ENCODE measurements around the gene B4GALNT4.
A peak's percentile ranks its signal among the peaks of the same experiment; 100 is the strongest.
"Not testable (repeated sequence)": the region's sequence is repeated elsewhere in the genome, so short reads cannot be mapped to it uniquely, and the experiment has no call there.

The B4GALNT4 gene

DNA sequence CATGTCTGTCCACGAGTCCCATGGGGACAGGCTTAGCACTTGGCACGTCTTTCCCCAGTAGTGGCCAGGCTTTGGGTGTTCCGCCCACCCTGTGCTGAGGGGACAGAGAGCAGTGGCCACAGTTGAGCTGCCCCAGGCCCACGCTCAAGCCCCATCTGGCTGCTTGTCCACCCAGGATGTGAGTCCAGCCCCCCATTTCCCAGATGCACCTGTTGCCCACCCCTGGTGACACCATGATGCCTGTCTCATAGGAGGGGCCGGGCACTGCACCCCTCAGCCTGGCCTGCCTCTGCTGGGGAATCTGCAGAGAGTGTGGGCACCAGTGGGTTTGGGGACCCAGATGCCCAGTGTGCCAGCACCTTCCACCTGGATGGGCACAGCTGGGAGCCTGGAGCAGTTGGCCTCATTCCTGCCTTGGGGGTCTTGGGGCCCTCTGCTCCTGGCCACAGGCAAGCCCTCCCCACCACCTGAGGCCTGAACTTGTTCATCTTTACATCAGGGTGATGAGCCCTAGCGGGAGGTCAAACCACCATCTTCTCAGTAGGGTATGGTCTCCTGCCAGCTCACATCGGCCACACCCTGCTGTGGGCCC, 39.8 kb downstream of the B4GALNT4 start:
- no peak for TF ChIP-seq POLR2AphosphoS5 (IDR thresholded peaks at IDR 0.05; ENCODE audit: low read depth, low read length)
- no peak for TF ChIP-seq POU2F2 (IDR thresholded peaks at IDR 0.05; ENCODE audit: low read depth, low read length)
- no peak for TF ChIP-seq TAF1 (IDR thresholded peaks at IDR 0.05; ENCODE audit: low read depth, low read length)
- TF ChIP-seq POLR2A (IDR thresholded peaks at IDR 0.05; ENCODE audit: low read depth, low read length) = no peak
- TF ChIP-seq PAX5 (IDR thresholded peaks at IDR 0.05; ENCODE audit: insufficient read depth, low read length, severe bottlenecking) = no peak
- no peak for TF ChIP-seq SPI1 (IDR thresholded peaks at IDR 0.05; ENCODE audit: low read depth, low read length)
- no peak for FAIRE-seq
- DNase-seq (ENCODE audit: insufficient read length, low spot score) = no peak

GRCh38 chr11:409600-410483, 40.5 kb downstream of the B4GALNT4 start:
- no peak for TF ChIP-seq POLR2AphosphoS5 (IDR thresholded peaks at IDR 0.05; ENCODE audit: low read depth, low read length)
- no peak for TF ChIP-seq TAF1 (IDR thresholded peaks at IDR 0.05; ENCODE audit: low read depth, low read length)
- no peak for TF ChIP-seq PAX5 (IDR thresholded peaks at IDR 0.05; ENCODE audit: insufficient read depth, low read length, severe bottlenecking)
- no peak for TF ChIP-seq POU2F2 (IDR thresholded peaks at IDR 0.05; ENCODE audit: low read depth, low read length)
- TF ChIP-seq SPI1 (IDR thresholded peaks at IDR 0.05; ENCODE audit: low read depth, low read length) = no peak
- TF ChIP-seq POLR2A (IDR thresholded peaks at IDR 0.05; ENCODE audit: low read depth, low read length) = no peak
- FAIRE-seq = no peak
- no peak for DNase-seq (ENCODE audit: insufficient read length, low spot score)

DNA sequence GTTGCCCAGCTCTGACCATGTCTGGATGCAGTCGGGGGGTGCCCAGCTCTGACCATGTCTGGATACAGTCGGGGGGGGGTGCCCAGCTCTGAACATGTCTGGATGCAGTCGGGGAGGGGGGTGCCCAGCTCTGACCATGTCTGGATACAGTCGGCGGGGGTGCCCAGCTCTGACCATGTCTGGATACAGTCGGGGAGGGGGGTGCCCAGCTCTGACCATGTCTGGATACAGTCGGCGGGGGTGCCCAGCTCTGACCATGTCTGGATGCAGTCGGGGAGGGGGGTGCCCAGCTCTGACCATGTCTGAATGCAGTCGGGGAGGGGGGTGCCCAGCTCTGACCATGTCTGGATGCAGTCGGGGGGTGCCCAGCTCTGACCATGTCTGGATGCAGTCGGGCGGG, 41.4 kb downstream of the B4GALNT4 start:
- FAIRE-seq = not testable (repeated sequence)

DNA sequence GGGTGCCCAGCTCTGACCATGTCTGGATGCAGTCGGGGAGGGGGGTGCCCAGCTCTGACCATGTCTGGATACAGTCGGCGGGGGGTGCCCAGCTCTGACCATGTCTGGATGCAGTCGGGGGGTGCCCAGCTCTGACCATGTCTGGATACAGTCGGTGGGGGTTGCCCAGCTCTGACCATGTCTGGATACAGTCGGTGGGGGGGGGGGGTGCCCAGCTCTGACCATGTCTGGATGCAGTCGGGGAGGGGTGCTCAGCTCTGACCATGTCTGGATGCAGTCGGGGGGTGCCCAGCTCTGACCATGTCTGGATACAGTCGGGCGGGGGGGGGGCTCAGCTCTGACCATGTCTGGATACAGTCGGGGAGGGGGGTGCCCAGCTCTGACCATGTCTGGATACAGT, 42.2 kb downstream of the B4GALNT4 start:
- DNase-seq (ENCODE audit: insufficient read length, low spot score); FAIRE-seq: not testable (repeated sequence)

More for the DNA sequence above, 41.4 kb downstream of the B4GALNT4 start:
- not testable (repeated sequence) for DNase-seq (ENCODE audit: insufficient read length, low spot score)

DNA sequence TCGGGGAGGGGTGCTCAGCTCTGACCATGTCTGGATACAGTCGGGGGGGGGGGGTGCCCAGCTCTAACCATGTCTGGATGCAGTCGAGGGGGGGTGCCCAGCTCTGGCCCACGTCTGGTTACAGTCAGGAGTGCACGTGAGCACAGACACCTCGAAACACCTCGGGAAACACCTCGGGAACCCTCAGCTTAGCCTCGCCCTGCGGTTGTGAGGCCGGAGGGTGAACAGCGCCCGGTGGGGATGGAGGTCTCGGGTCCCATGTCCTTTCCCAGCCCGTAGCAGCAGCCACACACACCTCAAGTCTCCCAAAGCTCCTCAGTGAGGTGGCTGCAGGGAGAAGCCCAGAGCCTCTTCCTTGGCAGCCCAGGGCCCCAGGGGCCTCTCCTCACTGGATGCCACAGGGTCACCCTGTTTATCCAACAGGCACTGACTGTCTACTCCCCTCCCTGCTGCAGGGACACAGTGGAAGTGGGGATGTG, 43.4 kb downstream of the B4GALNT4 start:
- TF ChIP-seq SPI1 (IDR thresholded peaks at IDR 0.05; ENCODE audit: low read depth, low read length) (no peak), TAF1 (IDR thresholded peaks at IDR 0.05; ENCODE audit: low read depth, low read length) (no peak), POLR2A (IDR thresholded peaks at IDR 0.05; ENCODE audit: low read depth, low read length) (no peak), PAX5 (IDR thresholded peaks at IDR 0.05; ENCODE audit: insufficient read depth, low read length, severe bottlenecking) (no peak), POU2F2 (IDR thresholded peaks at IDR 0.05; ENCODE audit: low read depth, low read length) (no peak), POLR2AphosphoS5 (IDR thresholded peaks at IDR 0.05; ENCODE audit: low read depth, low read length) (no peak)
- no peak for FAIRE-seq
- DNase-seq (ENCODE audit: insufficient read length, low spot score) = no peak

GRCh38 chr11:413120-414081, 44.1 kb downstream of the B4GALNT4 start:
- no peak for TF ChIP-seq POLR2AphosphoS5 (IDR thresholded peaks at IDR 0.05; ENCODE audit: low read depth, low read length)
- no peak for TF ChIP-seq PAX5 (IDR thresholded peaks at IDR 0.05; ENCODE audit: insufficient read depth, low read length, severe bottlenecking)
- no peak for TF ChIP-seq POU2F2 (IDR thresholded peaks at IDR 0.05; ENCODE audit: low read depth, low read length)
- TF ChIP-seq SPI1 (IDR thresholded peaks at IDR 0.05; ENCODE audit: low read depth, low read length) = no peak
- TF ChIP-seq POLR2A (IDR thresholded peaks at IDR 0.05; ENCODE audit: low read depth, low read length) = no peak
- TF ChIP-seq TAF1 (IDR thresholded peaks at IDR 0.05; ENCODE audit: low read depth, low read length) = no peak
- FAIRE-seq = no peak
- DNase-seq (ENCODE audit: insufficient read length, low spot score) = no peak

DNA sequence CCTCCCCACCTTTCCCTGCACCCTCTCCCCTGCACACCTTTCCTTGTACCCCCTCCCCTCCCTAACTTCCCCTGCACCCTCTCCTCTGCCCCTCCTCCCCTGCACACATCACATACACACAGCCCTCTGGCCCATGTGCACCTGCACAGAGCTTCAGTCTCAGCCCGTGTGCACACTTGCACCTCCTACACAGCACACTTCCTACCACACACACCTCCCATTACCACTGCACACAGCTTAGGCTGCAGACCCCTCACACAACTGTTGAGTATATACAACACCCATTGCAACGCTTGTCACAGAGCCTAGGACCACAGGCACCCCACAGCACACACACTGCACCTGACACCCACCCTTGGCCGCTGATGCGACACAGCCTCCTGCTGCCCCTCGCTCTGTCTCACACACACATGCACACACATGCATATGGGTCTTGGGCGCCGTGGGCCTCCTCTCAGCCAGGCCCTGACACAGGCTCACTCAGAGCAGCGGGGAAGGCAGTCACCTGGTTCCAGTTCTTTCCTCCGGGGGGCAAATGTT, 45.1 kb downstream of the B4GALNT4 start:
- DNase-seq (ENCODE audit: insufficient read length, low spot score) = no peak
- FAIRE-seq = no peak
- TF ChIP-seq POU2F2 (IDR thresholded peaks at IDR 0.05; ENCODE audit: low read depth, low read length) (no peak), SPI1 (IDR thresholded peaks at IDR 0.05; ENCODE audit: low read depth, low read length) (no peak), POLR2AphosphoS5 (IDR thresholded peaks at IDR 0.05; ENCODE audit: low read depth, low read length) (no peak), POLR2A (IDR thresholded peaks at IDR 0.05; ENCODE audit: low read depth, low read length) (no peak), PAX5 (IDR thresholded peaks at IDR 0.05; ENCODE audit: insufficient read depth, low read length, severe bottlenecking) (no peak), TAF1 (IDR thresholded peaks at IDR 0.05; ENCODE audit: low read depth, low read length) (no peak)

GRCh38 chr11:415640-416041, 46.3 kb downstream of the B4GALNT4 start:
- FAIRE-seq = no peak
- DNase-seq (ENCODE audit: insufficient read length, low spot score) = no peak
- TF ChIP-seq POU2F2 (IDR thresholded peaks at IDR 0.05; ENCODE audit: low read depth, low read length) (no peak), POLR2AphosphoS5 (IDR thresholded peaks at IDR 0.05; ENCODE audit: low read depth, low read length) (no peak), PAX5 (IDR thresholded peaks at IDR 0.05; ENCODE audit: insufficient read depth, low read length, severe bottlenecking) (no peak), POLR2A (IDR thresholded peaks at IDR 0.05; ENCODE audit: low read depth, low read length) (no peak)

- TF ChIP-seq POU2F2 (IDR thresholded peaks at IDR 0.05; ENCODE audit: low read depth, low read length) (no peak), SPI1 (IDR thresholded peaks at IDR 0.05; ENCODE audit: low read depth, low read length) (no peak), PAX5 (IDR thresholded peaks at IDR 0.05; ENCODE audit: insufficient read depth, low read length, severe bottlenecking) (no peak), TAF1 (IDR thresholded peaks at IDR 0.05; ENCODE audit: low read depth, low read length) (no peak), POLR2A (IDR thresholded peaks at IDR 0.05; ENCODE audit: low read depth, low read length) (no peak), POLR2AphosphoS5 (IDR thresholded peaks at IDR 0.05; ENCODE audit: low read depth, low read length) (no peak)
- peak; percentile 41 for FAIRE-seq
- DNase-seq (ENCODE audit: insufficient read length, low spot score) = no peak
Measured at GRCh38 chr11:416051-416756, 46.9 kb downstream of the B4GALNT4 start.
